SH-SY5Y (cell line): ENCODE data around the gene C17orf100.

Source experiments
- GATA2 ChIP-seq: IDR thresholded peaks from 2 replicates; pipeline ENCODE4 v1.6.1; 2011; ENCODE audit warnings: mild to moderate bottlenecking, low read depth, low read length
- GATA3 ChIP-seq: IDR thresholded peaks from 2 replicates; pipeline ENCODE4 v1.6.1; 2011; ENCODE audit warnings: low read depth, mild to moderate bottlenecking, low read length, moderate library complexity

The C17orf100 gene

DNA sequence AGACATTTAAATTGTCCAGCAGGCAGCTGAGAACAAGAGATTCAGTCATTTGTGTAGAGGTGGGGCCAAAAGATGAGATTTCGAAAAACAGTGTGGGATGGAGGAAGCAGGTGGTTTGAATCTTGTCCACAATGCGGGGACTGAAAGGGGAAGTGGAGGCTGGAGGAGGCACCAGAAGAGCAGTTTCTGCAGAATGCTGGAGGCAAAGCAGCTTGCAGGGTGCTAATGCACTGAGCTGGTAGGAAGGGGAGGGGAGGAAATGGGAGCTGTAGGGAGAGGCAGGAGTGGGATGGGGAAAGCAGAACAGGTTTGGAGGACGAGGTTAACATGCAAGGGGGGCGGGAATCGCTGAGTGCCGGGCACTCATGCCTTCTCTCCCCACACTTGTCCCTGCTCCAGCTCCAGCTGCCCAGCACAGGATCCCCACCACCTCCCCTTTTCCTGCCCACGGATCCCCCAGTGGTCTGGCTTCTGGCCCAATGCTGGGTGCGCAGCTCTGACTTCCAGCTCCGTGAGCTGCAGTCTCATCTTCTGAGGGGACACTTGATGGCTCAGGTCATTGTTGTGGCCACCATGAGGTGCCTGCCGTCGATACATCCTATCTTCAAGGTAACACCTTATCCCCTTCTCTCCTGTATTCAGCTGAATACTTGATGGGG, 9.4 kb downstream of the C17orf100 start:
- TF ChIP-seq GATA3 (no peak), GATA2 (no peak)

DNA sequence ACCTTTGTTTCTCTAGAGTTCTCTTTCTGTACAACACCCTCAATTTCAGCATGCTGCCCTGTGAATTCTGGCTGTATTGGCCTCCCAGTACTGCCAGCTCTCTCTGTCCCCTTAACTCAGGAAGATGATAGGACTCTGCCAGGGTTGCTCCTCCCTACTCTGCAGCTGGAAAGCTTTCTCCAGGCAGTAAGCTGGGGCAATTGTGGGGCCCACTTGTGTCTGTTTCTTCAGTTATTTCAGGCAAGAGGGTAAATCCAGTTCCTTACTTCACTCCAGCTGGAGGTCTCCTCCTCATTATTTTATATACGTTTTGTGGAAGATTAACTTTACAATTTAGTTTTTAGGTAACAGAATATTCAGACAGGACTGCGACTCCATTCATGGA, 9.9 kb downstream of the C17orf100 start:
- no peak for TF ChIP-seq GATA2
- no peak for TF ChIP-seq GATA3

DNA sequence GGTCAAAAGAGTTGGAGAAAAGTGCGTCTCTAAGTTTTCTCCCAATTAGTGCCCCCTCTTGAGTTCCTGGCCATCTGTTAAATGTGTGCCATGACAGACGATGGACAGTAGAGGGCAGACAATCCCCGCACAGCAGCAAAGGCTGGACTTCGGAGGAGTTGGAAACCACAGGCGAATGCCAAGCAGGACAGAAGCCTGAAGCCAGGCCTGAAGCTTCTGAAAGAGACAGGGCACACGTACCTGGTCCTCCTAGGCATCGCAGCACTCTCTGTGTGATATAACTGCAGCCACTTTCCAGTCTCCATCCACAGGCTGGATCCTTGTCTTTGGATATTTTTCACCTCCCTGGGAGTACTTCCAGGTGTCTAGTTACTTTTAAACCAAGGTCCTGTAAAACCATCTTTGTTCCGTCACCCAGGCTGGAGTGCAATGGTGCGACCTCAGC, 14.5 kb downstream of the C17orf100 start:
- no peak for TF ChIP-seq GATA3
- TF ChIP-seq GATA2: no peak

DNA sequence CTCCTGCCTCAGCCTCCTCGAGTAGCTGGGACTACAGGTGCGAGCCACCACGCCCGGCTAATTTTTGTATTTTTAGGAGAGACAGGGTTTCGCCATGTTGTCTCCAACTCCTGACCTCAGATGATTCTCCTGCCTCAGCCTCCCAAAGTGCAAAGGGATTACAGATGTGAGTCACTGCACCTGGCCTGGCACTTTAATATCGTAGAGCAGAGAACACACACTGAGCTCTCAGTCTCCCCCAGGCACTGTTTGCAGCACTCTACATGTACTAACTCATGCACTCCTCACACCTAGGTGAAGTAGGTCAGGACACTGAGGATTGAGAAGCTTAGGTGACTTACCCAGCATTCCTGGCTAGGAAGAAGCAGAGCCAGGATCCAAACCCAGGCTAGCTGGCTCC, 15.0 kb downstream of the C17orf100 start:
- TF ChIP-seq GATA2 (no peak), GATA3 (no peak)

DNA sequence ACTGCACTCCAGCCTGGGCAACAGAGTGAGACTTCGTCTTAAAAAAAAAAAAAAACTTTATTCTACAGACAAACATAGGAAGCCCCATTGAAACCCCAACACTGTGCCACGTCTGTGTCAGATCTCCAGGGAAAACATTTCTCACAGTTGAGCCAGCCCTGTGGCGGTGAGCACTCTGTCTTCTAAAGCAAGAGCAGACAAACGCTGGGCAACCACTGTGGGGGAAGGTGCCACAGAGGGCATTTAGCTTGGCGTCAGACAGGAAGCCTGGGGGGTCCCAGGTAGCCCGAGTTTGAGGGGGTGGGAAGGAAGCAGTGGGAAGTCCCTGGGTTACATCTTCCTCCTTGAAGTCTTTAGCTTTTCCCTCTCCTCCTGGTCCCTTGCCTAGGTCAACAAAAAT, 16.0 kb downstream of the C17orf100 start:
- TF ChIP-seq GATA2 (no peak), GATA3 (no peak)

GRCh38 chr17:6668219-6668618, 16.7 kb downstream of the C17orf100 start:
- no peak for TF ChIP-seq GATA2
- no peak for TF ChIP-seq GATA3

DNA sequence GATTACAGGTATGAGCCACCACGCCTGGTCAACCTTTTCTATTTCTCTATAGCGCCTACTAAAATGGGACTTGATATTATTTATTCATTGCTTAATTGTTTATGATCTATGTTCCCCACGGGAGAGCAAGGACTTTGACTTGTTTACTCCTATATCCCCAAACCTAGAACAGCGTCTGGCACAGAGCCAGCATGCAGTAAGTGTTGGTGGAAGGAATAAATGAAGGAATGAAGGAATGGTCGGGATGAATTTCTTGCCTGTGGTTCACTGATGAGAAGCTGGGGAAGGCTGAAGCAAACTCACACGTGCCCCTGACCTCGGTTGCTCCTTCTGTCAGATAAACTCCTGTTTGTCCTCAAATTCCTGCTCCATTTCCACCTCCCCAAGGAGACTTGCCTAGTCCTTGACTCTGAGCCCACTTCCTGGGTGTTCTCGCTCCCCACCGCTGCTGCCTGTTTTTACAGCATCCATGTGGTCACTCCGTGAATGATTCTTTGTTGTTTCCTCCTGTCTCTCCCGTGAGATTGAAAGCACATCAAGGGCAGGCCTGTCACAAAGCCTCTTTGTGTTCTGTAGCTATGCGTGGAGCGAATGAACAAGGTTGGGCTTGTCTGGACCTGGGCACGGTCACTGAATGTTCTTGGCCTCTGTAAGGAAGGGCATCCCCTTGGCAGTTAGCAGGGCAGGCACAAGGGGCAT, 17.3 kb downstream of the C17orf100 start:
- TF ChIP-seq GATA2 (no peak), GATA3 (no peak)

DNA sequence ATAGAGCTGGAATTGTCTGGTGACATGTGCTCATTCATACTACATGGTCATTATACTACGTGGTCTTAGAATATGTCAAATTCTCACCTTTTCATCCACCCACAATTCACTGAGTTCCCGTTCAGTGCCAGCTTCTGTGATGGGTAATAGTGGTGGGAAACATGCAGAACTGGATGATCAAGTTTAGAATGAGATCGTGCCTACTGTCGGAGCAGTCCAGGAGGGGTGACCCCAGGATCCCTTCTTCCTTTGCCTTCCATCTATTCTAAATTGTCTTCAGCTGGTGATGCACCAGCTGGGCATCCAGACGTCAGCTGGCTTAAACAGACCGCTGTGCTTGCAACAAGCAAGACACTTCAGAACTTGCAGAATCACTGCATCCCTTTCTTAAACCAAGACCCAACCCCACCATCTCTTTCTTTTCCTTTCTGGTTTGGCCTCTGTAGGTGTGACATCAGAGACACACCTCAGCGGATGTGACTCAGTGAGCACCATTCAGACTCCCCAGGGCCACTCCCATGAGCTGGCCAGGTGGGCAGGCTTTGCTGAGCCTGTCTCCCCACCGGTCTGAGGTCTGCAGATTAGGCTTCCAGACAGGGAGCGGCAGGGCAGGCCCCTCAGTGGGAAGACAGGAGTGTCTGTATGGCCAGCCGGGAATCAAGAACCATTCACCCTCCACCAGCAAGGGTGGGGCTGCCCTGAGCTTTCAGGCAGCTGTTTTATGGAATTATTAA, 18.1 kb downstream of the C17orf100 start:
- TF ChIP-seq GATA3: no peak
- no peak for TF ChIP-seq GATA2

GRCh38 chr17:6670571-6670970, 19.0 kb downstream of the C17orf100 start:
- TF ChIP-seq GATA2 (no peak), GATA3 (no peak)

- TF ChIP-seq GATA2: no peak
- TF ChIP-seq GATA3: no peak
Measured at GRCh38 chr17:6670999-6671398, 19.4 kb downstream of the C17orf100 start.

DNA sequence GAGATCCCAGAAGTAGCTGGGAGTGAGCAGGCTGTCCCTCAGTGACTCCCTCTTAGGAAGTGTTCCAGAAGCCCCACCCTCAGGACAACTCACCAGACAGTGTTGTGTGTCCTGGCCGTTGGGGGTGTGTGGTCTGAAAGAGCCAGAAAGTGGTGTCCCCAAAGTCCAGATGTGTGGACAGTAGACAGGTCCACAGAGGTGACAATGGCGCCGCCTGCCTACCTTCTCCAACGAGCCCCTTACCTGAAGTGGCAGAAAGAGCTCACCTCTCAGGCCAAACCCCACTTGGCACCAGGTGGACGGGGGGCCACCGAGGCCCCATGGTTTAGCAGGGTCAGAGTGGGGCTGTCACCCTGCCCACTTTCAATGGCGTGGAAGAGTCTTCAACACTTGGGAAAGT, 19.9 kb downstream of the C17orf100 start:
- TF ChIP-seq GATA2 (no peak), GATA3 (no peak)

DNA sequence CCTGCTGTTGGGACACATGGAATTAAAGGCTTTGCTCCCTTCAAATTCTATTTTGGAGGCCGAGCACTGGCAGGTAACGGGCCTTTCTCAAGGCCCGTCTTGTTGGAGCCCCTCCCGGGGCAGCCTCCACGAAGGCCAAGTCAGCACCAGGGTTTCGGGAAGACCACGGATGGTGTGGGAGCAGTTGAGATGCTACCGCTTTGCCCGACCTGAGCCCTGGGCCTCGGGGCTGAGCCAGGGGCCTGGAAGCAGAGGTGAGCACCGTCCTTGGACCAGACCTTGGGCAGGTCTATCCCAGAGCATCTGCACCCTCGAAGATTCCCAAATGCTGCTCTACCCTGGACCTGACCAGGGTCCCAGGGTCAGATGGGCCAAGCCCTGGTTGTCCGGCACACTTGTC, 23.0 kb downstream of the C17orf100 start:
- TF ChIP-seq GATA2 (no peak), GATA3 (no peak)

- TF ChIP-seq GATA2: no peak
- TF ChIP-seq GATA3: no peak
Measured at GRCh38 chr17:6675201-6675825, 23.8 kb downstream of the C17orf100 start.

GRCh38 chr17:6676802-6677157, 25.2 kb downstream of the C17orf100 start:
- TF ChIP-seq GATA3: no peak
- TF ChIP-seq GATA2: no peak

- no peak for TF ChIP-seq GATA2
- no peak for TF ChIP-seq GATA3
Measured at GRCh38 chr17:6677158-6677831, 25.7 kb downstream of the C17orf100 start.
